Spleen (tissue), 11 donors: ENCODE data around the gene ZNF217. TPM values are rescaled to one million over a fixed set of nuclear protein-coding genes. Genes with fewer than 3 reads are reported as not detected.
"Not testable (repeated sequence)": the region's sequence is repeated elsewhere in the genome, so short reads cannot be mapped to it uniquely, and the experiment has no call there.

ENCODE experiments used
- DNase-seq: peaks from one replicate; pipeline ENCODE4 v3.0.0-alpha.2; 2020
- H3K27ac ChIP-seq, 8 donors: fragments of 200-600 bp; sonication (generic) in 7 of 8; 1 replicate in 4 of 8; 2 replicates in 4 of 8; pipeline versions ENCODE4 v1.5.0 to v1.8.0; 2016 to 2021; ENCODE audit warnings: inconsistent platforms in 4 of 8, mild to moderate bottlenecking in 4 of 8, moderate library complexity in 1 of 8
- H3K27me3 ChIP-seq, 7 donors: fragments of 200-600 bp; sonication (generic) in 6 of 7; replicated peaks in 1 of 7; 1 replicate in 4 of 7; 2 replicates in 3 of 7; pipeline versions ENCODE4 v1.5.0 to v1.8.0; 2016 to 2021; ENCODE audit warnings: inconsistent platforms in 3 of 7, mild to moderate bottlenecking in 1 of 7
- H3K36me3 ChIP-seq, 6 donors: fragments of 200-600 bp; sonication (generic) in 5 of 6; 1 replicate in 4 of 6; 2 replicates in 2 of 6; pipeline versions ENCODE4 v1.5.0 to v1.8.0; 2016 to 2021; ENCODE audit warnings: inconsistent platforms in 2 of 6
- H3K4me1 ChIP-seq, 6 donors: fragments of 200-600 bp; sonication (generic) in 5 of 6; 1 replicate in 3 of 6; 2 replicates in 3 of 6; pipeline versions ENCODE4 v1.5.0 to v1.8.0; 2016 to 2021; ENCODE audit warnings: inconsistent platforms in 3 of 6
- H3K4me3 ChIP-seq, 8 donors: fragments of 200-600 bp; sonication (generic) in 7 of 8; 1 replicate in 4 of 8; 2 replicates in 4 of 8; pipeline versions ENCODE4 v1.5.0 to v1.8.0; 2016 to 2021; ENCODE audit warnings: inconsistent platforms in 4 of 8, mild to moderate bottlenecking in 4 of 8, moderate library complexity in 2 of 8
- H3K9me3 ChIP-seq, 8 donors: fragments of 200-600 bp; sonication (generic) in 7 of 8; 1 replicate in 4 of 8; 2 replicates in 4 of 8; pipeline versions ENCODE4 v1.5.0 to v1.8.0; 2016 to 2021; ENCODE audit warnings: inconsistent platforms in 4 of 8
- CTCF ChIP-seq, 11 experiments: fragments of 200-600 bp in 7 of 11; fragments of 450-650 bp in 4 of 11; sonication (generic) in 4 of 11; IDR thresholded peaks in 8 of 11; conservative IDR thresholded peaks in 3 of 11; 1 replicate in 7 of 11; 2 replicates in 4 of 11; pipeline versions ENCODE4 v1.4.0 to v1.8.0; 2016 to 2021; ENCODE audit warnings: antibody characterized with exemption in 11 of 11, inconsistent platforms in 4 of 11, mild to moderate bottlenecking in 1 of 11
- POLR2A ChIP-seq, 3 donors: fragments of 450-650 bp; IDR thresholded peaks; one replicate each; pipeline ENCODE4 v1.5.1; 2017; ENCODE audit warnings: antibody characterized with exemption in 3 of 3, mild to moderate bottlenecking in 1 of 3
- POLR2AphosphoS5 ChIP-seq, 3 donors: sonication (generic); formaldehyde crosslinking; IDR thresholded peaks; one replicate each; pipeline ENCODE4 v1.5.1; 2017; ENCODE audit warnings: antibody characterized with exemption in 3 of 3
- WGBS, 5 donors: extraction: QIAGEN DNeasy Blood & Tissue Kit in 3 of 5; methylation state at CpG; one replicate each; pipeline versions ENCODE4 v1.1.5 to v1.1.7; 2013 to 2018; 5-methylcytosine and 5-hydroxymethylcytosine counted together
- intact Hi-C: fragments of 100-400 bp; cut with DNase I; formaldehyde crosslinking; loops from one replicate; pipeline ENCODE4 v1.15.0; 2023; ENCODE audit warnings: low total_unique reads
- polyA plus RNA-seq, 3 donors: library from polyadenylated mRNA; stranded (reverse); fragments of 200-250 nt; gene quantifications; one replicate each; pipeline ENCODE4 v1.2.1, GENCODE V29; 2013
- total RNA-seq, 7 donors: library from RNA; depleted of rRNA in 3 of 7; stranded (reverse); fragments of >200 nt in 3 of 7; fragmentation: NEBNext Ultra II Directional in 4 of 7; extraction: Animal tissue kit (Norgen Biotek cat#: 25700) in 4 of 7; gene quantifications; one replicate each; pipeline versions ENCODE4 v1.1.0 to v1.2.1, GENCODE V29; 2016 to 2021
- donor health status: healthy with polysubstance abuse.
- donor health status: DM: no; HTN: no; CAD: no; lungs with moderate emphysema.
- donor health status: DM: no; HTN: no; CAD: no.
- donor health status: Bipolar disorder and iron deficiency.
- donor health status: healthy.
- donor health status: DM: no; HTN: no; CAD: no.
- donor health status: DM: yes; HTN: yes; CAD: no.

The ZNF217 gene
- total and polyA plus RNA-seq, 10 donors, result 15.1 to 90.1 (median 74.1) TPM

GRCh38 chr20:53621482-53622246 is 28.0 kb upstream of the ZNF217 start:
- intact Hi-C loops, result no loop called here
- H3K4me1 ChIP-seq, result peaks cover 40 to 71% (median 56%) of the 10 kb centered on the region in 6 donors
- WGBS, 5 donors, result 45 to 63% (median 49%) methylated on average over 9 of the region's 9 CpGs
- no peak for DNase-seq
- peak overlapping the region in 1 of 8 donors; percentile 59 for H3K4me3 ChIP-seq
- no peaks in the 10 kb centered on the region for H3K36me3 ChIP-seq
- TF ChIP-seq POLR2A (IDR thresholded peaks at IDR 0.05) (no peak), CTCF (IDR thresholded peaks at IDR 0.05 in 8 of 11, conservative IDR thresholded peaks at IDR 0.05 in 3 of 11) (no peak), POLR2AphosphoS5 (IDR thresholded peaks at IDR 0.05) (no peak)
- H3K9me3 ChIP-seq, result no peaks in the 10 kb centered on the region
- peak overlapping the region; percentile 84 to 91 (median 90) for H3K27ac ChIP-seq
- no peaks in the 10 kb centered on the region for H3K27me3 ChIP-seq

GRCh38 chr20:53618490-53619000 is 24.9 kb upstream of the ZNF217 start:
- H3K27me3 ChIP-seq, DNase-seq, H3K36me3 ChIP-seq, intact Hi-C loops, H3K4me3 ChIP-seq, H3K9me3 ChIP-seq, H3K27ac ChIP-seq: not testable (repeated sequence)
- H3K4me1 ChIP-seq, result peaks cover 26 to 47% (median 38%) of the 10 kb centered on the region in 6 donors
- 92 to 97% (median 94%) methylated on average over 8 to 12 of the region's 12 CpGs for WGBS, 5 donors

GRCh38 chr20:53617791-53618489 is 24.3 kb upstream of the ZNF217 start:
- no peak overlapping the region for H3K27ac ChIP-seq
- no peak overlapping the region for H3K4me3 ChIP-seq
- intact Hi-C loops, result no loop called here
- H3K27me3 ChIP-seq, result no peaks in the 10 kb centered on the region
- no peaks in the 10 kb centered on the region for H3K36me3 ChIP-seq
- DNase-seq, result no peak
- no peaks in the 10 kb centered on the region for H3K9me3 ChIP-seq
- TF ChIP-seq POLR2AphosphoS5 (IDR thresholded peaks at IDR 0.05) (no peak), POLR2A (IDR thresholded peaks at IDR 0.05) (no peak), CTCF (IDR thresholded peaks at IDR 0.05 in 8 of 11, conservative IDR thresholded peaks at IDR 0.05 in 3 of 11) (no peak)
- peaks cover 23 to 41% (median 32%) of the 10 kb centered on the region in 6 donors for H3K4me1 ChIP-seq
- 90 to 94% (median 90%) methylated on average over 10 of the region's 10 CpGs for WGBS, 5 donors

GRCh38 chr20:53616489-53616888 is 22.9 kb upstream of the ZNF217 start:
- H3K9me3 ChIP-seq, DNase-seq, H3K4me3 ChIP-seq, H3K36me3 ChIP-seq, H3K27me3 ChIP-seq, H3K27ac ChIP-seq, intact Hi-C loops: not testable (repeated sequence)
- H3K4me1 ChIP-seq, result peaks cover 8 to 37% (median 21%) of the 10 kb centered on the region in 6 donors
- WGBS, 5 donors, result 92 to 96% (median 96%) methylated on average over 6 of the region's 6 CpGs

- intact Hi-C loops, result no loop called here
Observed at GRCh38 chr20:53613748-53614147, 20.1 kb upstream of the ZNF217 start.

GRCh38 chr20:53612289-53612688 is 18.6 kb upstream of the ZNF217 start:
- H3K27me3 ChIP-seq, H3K36me3 ChIP-seq, DNase-seq, H3K4me3 ChIP-seq, H3K9me3 ChIP-seq, intact Hi-C loops: not testable (repeated sequence)
- Histone ChIP-seq H3K27ac (peak overlapping the region in 5 of 8 donors; percentile 83 to 89 (median 85)), H3K4me1 (peaks cover 18 to 51% (median 35%) of the 10 kb centered on the region in 6 donors)
- WGBS, 5 donors, result 90 to 94% (median 91%) methylated on average over 8 of the region's 8 CpGs

More at GRCh38 chr20:53613748-53614147, 20.1 kb upstream of the ZNF217 start:
- Histone ChIP-seq H3K36me3 (no peaks in the 10 kb centered on the region), H3K4me3 (no peak overlapping the region), H3K27ac (peak overlapping the region in 4 of 8 donors; percentile 3 to 84 (median 30)), H3K27me3 (no peaks in the 10 kb centered on the region), H3K9me3 (no peaks in the 10 kb centered on the region), H3K4me1 (peaks cover 18 to 38% (median 29%) of the 10 kb centered on the region in 6 donors)
- no peak for DNase-seq
- no peak for TF ChIP-seq CTCF (IDR thresholded peaks at IDR 0.05 in 8 of 11, conservative IDR thresholded peaks at IDR 0.05 in 3 of 11)
- no peak for TF ChIP-seq POLR2A (IDR thresholded peaks at IDR 0.05)
- TF ChIP-seq POLR2AphosphoS5 (IDR thresholded peaks at IDR 0.05), result no peak
